ENCODE results near the gene FBLN2. TPM values are rescaled to one million over a fixed set of nuclear protein-coding genes. Genes with fewer than 3 reads are reported as not detected.

Gene FBLN2
- polyA plus RNA-seq, 1 experiment, result 15.5 TPM

- H3K27ac ChIP-seq (ENCODE audit: low read depth, low read length), result no peak overlapping the region
- ChIA-PET POLR2A (no interaction called here), CTCF (no interaction called here)
- no peak overlapping the region for H3K4me3 ChIP-seq (ENCODE audit: low read depth, low read length)
- H3K27me3 ChIP-seq (ENCODE audit: control insufficient read depth, insufficient read depth, low read length), result no peaks in the 10 kb centered on the region
- DNase-seq (ENCODE audit: low read depth, low spot score), result no peak
- H3K9me3 ChIP-seq (ENCODE audit: control insufficient read depth, insufficient read depth, low read length), result peaks cover 4% of the 10 kb centered on the region; the same call in 1 of the 2 replicates
- TF ChIP-seq CTCF (IDR thresholded peaks at IDR 0.05; ENCODE audit: low read depth, low read length), result no peak
Measured at GRCh38 chr3:13613343-13614190, 64.6 kb downstream of the FBLN2 start.

GRCh38 chr3:13614607-13615006 is 65.7 kb downstream of the FBLN2 start:
- Histone ChIP-seq H3K9me3 (ENCODE audit: control insufficient read depth, insufficient read depth, low read length) (peaks cover 4% of the 10 kb centered on the region; the same call in 1 of the 2 replicates), H3K27me3 (ENCODE audit: control insufficient read depth, insufficient read depth, low read length) (no peaks in the 10 kb centered on the region), H3K4me3 (ENCODE audit: low read depth, low read length) (no peak overlapping the region), H3K27ac (ENCODE audit: low read depth, low read length) (no peak overlapping the region)
- ChIA-PET POLR2A (no interaction called here), CTCF (no interaction called here)
- no peak for DNase-seq (ENCODE audit: low read depth, low spot score)
- TF ChIP-seq CTCF (IDR thresholded peaks at IDR 0.05; ENCODE audit: low read depth, low read length), result no peak

GRCh38 chr3:13615019-13615528 is 66.1 kb downstream of the FBLN2 start:
- Histone ChIP-seq H3K27ac (ENCODE audit: low read depth, low read length) (no peak overlapping the region), H3K9me3 (ENCODE audit: control insufficient read depth, insufficient read depth, low read length) (peaks cover 4% of the 10 kb centered on the region; the same call in 1 of the 2 replicates), H3K27me3 (ENCODE audit: control insufficient read depth, insufficient read depth, low read length) (no peaks in the 10 kb centered on the region), H3K4me3 (ENCODE audit: low read depth, low read length) (no peak overlapping the region)
- ChIA-PET CTCF (no interaction called here), POLR2A (no interaction called here)
- TF ChIP-seq CTCF (IDR thresholded peaks at IDR 0.05; ENCODE audit: low read depth, low read length), result no peak
- DNase-seq (ENCODE audit: low read depth, low spot score), result no peak

GRCh38 chr3:13616359-13616758 is 67.4 kb downstream of the FBLN2 start:
- Histone ChIP-seq H3K4me3 (ENCODE audit: low read depth, low read length) (no peak overlapping the region), H3K9me3 (ENCODE audit: control insufficient read depth, insufficient read depth, low read length) (peaks cover 4% of the 10 kb centered on the region; the same call in 1 of the 2 replicates), H3K27me3 (ENCODE audit: control insufficient read depth, insufficient read depth, low read length) (no peaks in the 10 kb centered on the region), H3K27ac (ENCODE audit: low read depth, low read length) (no peak overlapping the region)
- TF ChIP-seq CTCF (IDR thresholded peaks at IDR 0.05; ENCODE audit: low read depth, low read length), result no peak
- POLR2A ChIA-PET, result no interaction called here
- CTCF ChIA-PET, result interaction anchor here (1.4 to 1.5 kb wide), 2 partner anchors 33 to 116 kb away, joined by 3 to 4 read pairs; no protein-coding TSS in a partner anchor
- DNase-seq (ENCODE audit: low read depth, low spot score), result no peak

- no peak for TF ChIP-seq CTCF (IDR thresholded peaks at IDR 0.05; ENCODE audit: low read depth, low read length)
- Histone ChIP-seq H3K9me3 (ENCODE audit: control insufficient read depth, insufficient read depth, low read length) (peaks cover 4% of the 10 kb centered on the region; the same call in 1 of the 2 replicates), H3K27ac (ENCODE audit: low read depth, low read length) (no peak overlapping the region), H3K27me3 (ENCODE audit: control insufficient read depth, insufficient read depth, low read length) (no peaks in the 10 kb centered on the region), H3K4me3 (ENCODE audit: low read depth, low read length) (no peak overlapping the region)
- POLR2A ChIA-PET, result no interaction called here
- no peak for DNase-seq (ENCODE audit: low read depth, low spot score)
- CTCF ChIA-PET, result interaction anchor here (1.4 to 1.5 kb wide), 2 partner anchors 32 to 117 kb away, joined by 3 to 4 read pairs; no protein-coding TSS in a partner anchor
Measured at GRCh38 chr3:13617097-13617738, 68.3 kb downstream of the FBLN2 start.

Measured in AG04450 (cell line).